OCI-LY3 (cell line): Measurements from ENCODE around the gene GRIA3.
A peak's percentile ranks its signal among the peaks of the same experiment; 100 is the strongest.

ENCODE experiments used
- H2AFZ ChIP-seq: fragments of 200-600, 300-600 bp; shearing (Covaris generic); 2 replicates; pipeline ENCODE4 v1.6.0; 2014; ENCODE audit warnings: antibody characterized with exemption, low read depth, low read length
- H3K27ac ChIP-seq: fragments of 200-600, 300-600 bp; sonication (generic); 2 replicates; pipeline ENCODE4 v1.5.1; 2014; ENCODE audit warnings: mild to moderate bottlenecking, low read length, moderate library complexity, mixed read lengths
- H3K27me3 ChIP-seq: fragments of 200-600, 300-600 bp; sonication (generic); 2 replicates; pipeline ENCODE4 v1.6.1; 2014; ENCODE audit warnings: low read depth, low read length, mixed read lengths
- H3K36me3 ChIP-seq: fragments of 200-600, 300-600 bp; sonication (generic); replicated peaks from 2 replicates; pipeline ENCODE3; 2014; ENCODE audit warnings: low read depth, low read length, mixed read lengths
- H3K4me1 ChIP-seq: fragments of 300-600, 200-600 bp; sonication (generic); 2 replicates; pipeline ENCODE4 v1.6.1; 2014; ENCODE audit warnings: low read length, mixed read lengths
- H3K4me2 ChIP-seq: fragments of 200-600, 300-600 bp; sonication (generic); 2 replicates; pipeline ENCODE4 v1.6.1; 2014; ENCODE audit warnings: low read length, mixed read lengths
- H3K4me3 ChIP-seq: fragments of 300-600, 200-600 bp; sonication (generic); 2 replicates; pipeline ENCODE4 v1.5.1; 2014; ENCODE audit warnings: antibody characterized with exemption, mild to moderate bottlenecking, low read length, moderate library complexity
- H3K79me2 ChIP-seq: fragments of 300-600, 200-600 bp; shearing (Covaris generic); 2 replicates; pipeline ENCODE4 v1.6.1; 2014; ENCODE audit warnings: mild to moderate bottlenecking, low read length, mixed read lengths
- H3K9ac ChIP-seq: fragments of 300-600, 200-600 bp; shearing (Covaris generic); 2 replicates; pipeline ENCODE4 v1.6.0; 2014; ENCODE audit warnings: mild to moderate bottlenecking, low read length, moderate library complexity
- H3K9me3 ChIP-seq: fragments of 200-600, 300-600 bp; shearing (Covaris generic); 2 replicates; pipeline ENCODE4 v1.6.1; 2014; ENCODE audit warnings: low read length, mixed read lengths; ENCODE audit not compliant: insufficient read depth
- H4K20me1 ChIP-seq: fragments of 200-600, 300-600 bp; sonication (generic); 2 replicates; pipeline ENCODE4 v1.6.1; 2016; ENCODE audit warnings: low read length, mixed read lengths; ENCODE audit not compliant: insufficient read depth
- CTCF ChIP-seq: fragments of 200-600, 300-600 bp; sonication (generic); IDR thresholded peaks from 2 replicates; pipeline ENCODE4 v1.5.1; 2014; ENCODE audit warnings: antibody characterized with exemption, low read length, low read depth
- EZH2phosphoT487 ChIP-seq: fragments of 200-600 bp; shearing (Covaris generic); IDR thresholded peaks from 2 replicates; pipeline ENCODE4 v1.6.1; 2018; ENCODE audit warnings: antibody characterized with exemption, mixed run types, low read depth

GRIA3 gene

GRCh38 chrX:123454712-123455431 lies 270.8 kb downstream of the GRIA3 start:
- H4K20me1 ChIP-seq: no peaks in the 10 kb centered on the region
- no peaks in the 10 kb centered on the region for H3K9me3 ChIP-seq
- peaks cover 38% of the 10 kb centered on the region for H3K4me1 ChIP-seq
- H3K27me3 ChIP-seq: no peaks in the 10 kb centered on the region
- H3K4me2 ChIP-seq: peak overlapping the region; percentile 67
- H3K79me2 ChIP-seq: no peaks in the 10 kb centered on the region
- peak overlapping the region; percentile 90 for H3K27ac ChIP-seq
- H3K9ac ChIP-seq: peak overlapping the region; percentile 54
- H3K4me3 ChIP-seq: peak overlapping the region; percentile 42
- no peak for TF ChIP-seq EZH2phosphoT487
- TF ChIP-seq CTCF: no peak
- no peaks in the 10 kb centered on the region for H3K36me3 ChIP-seq
- no peak overlapping the region for H2AFZ ChIP-seq

- H4K20me1 ChIP-seq: no peaks in the 10 kb centered on the region
- H3K27me3 ChIP-seq: no peaks in the 10 kb centered on the region
- H3K4me3 ChIP-seq: peak overlapping the region; percentile 42
- H3K9ac ChIP-seq: peak overlapping the region; percentile 54; the same call in 1 of the 2 replicates
- no peaks in the 10 kb centered on the region for H3K9me3 ChIP-seq
- no peaks in the 10 kb centered on the region for H3K36me3 ChIP-seq
- no peaks in the 10 kb centered on the region for H3K79me2 ChIP-seq
- TF ChIP-seq EZH2phosphoT487 (no peak), CTCF (no peak)
- peak overlapping the region; percentile 67 for H3K4me2 ChIP-seq
- H3K27ac ChIP-seq: peak overlapping the region; percentile 90
- H2AFZ ChIP-seq: no peak overlapping the region
- peaks cover 41% of the 10 kb centered on the region for H3K4me1 ChIP-seq
These were observed 271.6 kb downstream of the GRIA3 start for GRCh38 chrX:123455693-123456092.

GRCh38 chrX:123464709-123465108 lies 280.6 kb downstream of the GRIA3 start:
- no peak overlapping the region for H3K4me2 ChIP-seq

GRCh38 chrX:123468481-123468880 lies 284.4 kb downstream of the GRIA3 start:
- TF ChIP-seq EZH2phosphoT487 (no peak), CTCF (no peak)
- no peak overlapping the region for H3K4me2 ChIP-seq
- no peaks in the 10 kb centered on the region for H3K9me3 ChIP-seq
- H3K79me2 ChIP-seq: no peaks in the 10 kb centered on the region
- H3K36me3 ChIP-seq: no peaks in the 10 kb centered on the region
- H3K4me1 ChIP-seq: no peaks in the 10 kb centered on the region
- H3K9ac ChIP-seq: no peak overlapping the region
- no peak overlapping the region for H3K4me3 ChIP-seq
- H3K27me3 ChIP-seq: no peaks in the 10 kb centered on the region
- no peak overlapping the region for H2AFZ ChIP-seq
- H3K27ac ChIP-seq: no peak overlapping the region
- H4K20me1 ChIP-seq: no peaks in the 10 kb centered on the region

More at GRCh38 chrX:123464709-123465108, 280.6 kb downstream of the GRIA3 start:
- H3K4me3 ChIP-seq: no peak overlapping the region
- no peak overlapping the region for H3K9ac ChIP-seq
- H4K20me1 ChIP-seq: no peaks in the 10 kb centered on the region
- no peaks in the 10 kb centered on the region for H3K27me3 ChIP-seq
- no peaks in the 10 kb centered on the region for H3K9me3 ChIP-seq
- no peak overlapping the region for H3K27ac ChIP-seq
- H2AFZ ChIP-seq: no peak overlapping the region
- H3K36me3 ChIP-seq: no peaks in the 10 kb centered on the region
- H3K79me2 ChIP-seq: no peaks in the 10 kb centered on the region
- peaks cover 4% of the 10 kb centered on the region; the same call in 1 of the 2 replicates for H3K4me1 ChIP-seq
- TF ChIP-seq CTCF: no peak
- no peak for TF ChIP-seq EZH2phosphoT487
